ENCODE data around the gene TRIM33.

Gene TRIM33

GRCh38 chr1:114345930-114346479 is 165.0 kb downstream of the TRIM33 start:
- DNase-seq (ENCODE audit: low read depth in 1 of 2, low spot score in 1 of 2), result no peak
- Histone ChIP-seq H3K27me3 (ENCODE audit: insufficient read depth, poor library complexity, severe bottlenecking) (no peaks in the 10 kb centered on the region), H3K27ac (replicated peaks) (no peak overlapping the region), H3K4me3 (replicated peaks; ENCODE audit: insufficient read depth, low read length) (peak overlapping the region; percentile 41)
- TF ChIP-seq, protein P1, sequence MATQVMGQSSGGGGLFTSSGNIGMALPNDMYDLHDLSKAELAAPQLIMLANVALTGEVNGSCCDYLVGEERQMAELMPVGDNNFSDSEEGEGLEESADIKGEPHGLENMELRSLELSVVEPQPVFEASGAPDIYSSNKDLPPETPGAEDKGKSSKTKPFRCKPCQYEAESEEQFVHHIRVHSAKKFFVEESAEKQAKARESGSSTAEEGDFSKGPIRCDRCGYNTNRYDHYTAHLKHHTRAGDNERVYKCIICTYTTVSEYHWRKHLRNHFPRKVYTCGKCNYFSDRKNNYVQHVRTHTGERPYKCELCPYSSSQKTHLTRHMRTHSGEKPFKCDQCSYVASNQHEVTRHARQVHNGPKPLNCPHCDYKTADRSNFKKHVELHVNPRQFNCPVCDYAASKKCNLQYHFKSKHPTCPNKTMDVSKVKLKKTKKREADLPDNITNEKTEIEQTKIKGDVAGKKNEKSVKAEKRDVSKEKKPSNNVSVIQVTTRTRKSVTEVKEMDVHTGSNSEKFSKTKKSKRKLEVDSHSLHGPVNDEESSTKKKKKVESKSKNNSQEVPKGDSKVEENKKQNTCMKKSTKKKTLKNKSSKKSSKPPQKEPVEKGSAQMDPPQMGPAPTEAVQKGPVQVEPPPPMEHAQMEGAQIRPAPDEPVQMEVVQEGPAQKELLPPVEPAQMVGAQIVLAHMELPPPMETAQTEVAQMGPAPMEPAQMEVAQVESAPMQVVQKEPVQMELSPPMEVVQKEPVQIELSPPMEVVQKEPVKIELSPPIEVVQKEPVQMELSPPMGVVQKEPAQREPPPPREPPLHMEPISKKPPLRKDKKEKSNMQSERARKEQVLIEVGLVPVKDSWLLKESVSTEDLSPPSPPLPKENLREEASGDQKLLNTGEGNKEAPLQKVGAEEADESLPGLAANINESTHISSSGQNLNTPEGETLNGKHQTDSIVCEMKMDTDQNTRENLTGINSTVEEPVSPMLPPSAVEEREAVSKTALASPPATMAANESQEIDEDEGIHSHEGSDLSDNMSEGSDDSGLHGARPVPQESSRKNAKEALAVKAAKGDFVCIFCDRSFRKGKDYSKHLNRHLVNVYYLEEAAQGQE (IDR thresholded peaks at IDR 0.05; ENCODE audit: insufficient replicate concordance, low read depth), result no peak
- TF ChIP-seq, protein P2, sequence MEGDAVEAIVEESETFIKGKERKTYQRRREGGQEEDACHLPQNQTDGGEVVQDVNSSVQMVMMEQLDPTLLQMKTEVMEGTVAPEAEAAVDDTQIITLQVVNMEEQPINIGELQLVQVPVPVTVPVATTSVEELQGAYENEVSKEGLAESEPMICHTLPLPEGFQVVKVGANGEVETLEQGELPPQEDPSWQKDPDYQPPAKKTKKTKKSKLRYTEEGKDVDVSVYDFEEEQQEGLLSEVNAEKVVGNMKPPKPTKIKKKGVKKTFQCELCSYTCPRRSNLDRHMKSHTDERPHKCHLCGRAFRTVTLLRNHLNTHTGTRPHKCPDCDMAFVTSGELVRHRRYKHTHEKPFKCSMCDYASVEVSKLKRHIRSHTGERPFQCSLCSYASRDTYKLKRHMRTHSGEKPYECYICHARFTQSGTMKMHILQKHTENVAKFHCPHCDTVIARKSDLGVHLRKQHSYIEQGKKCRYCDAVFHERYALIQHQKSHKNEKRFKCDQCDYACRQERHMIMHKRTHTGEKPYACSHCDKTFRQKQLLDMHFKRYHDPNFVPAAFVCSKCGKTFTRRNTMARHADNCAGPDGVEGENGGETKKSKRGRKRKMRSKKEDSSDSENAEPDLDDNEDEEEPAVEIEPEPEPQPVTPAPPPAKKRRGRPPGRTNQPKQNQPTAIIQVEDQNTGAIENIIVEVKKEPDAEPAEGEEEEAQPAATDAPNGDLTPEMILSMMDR (IDR thresholded peaks at IDR 0.05; ENCODE audit: insufficient read depth, low read length), result no peak
- TF ChIP-seq POLR2AphosphoS5 (IDR thresholded peaks at IDR 0.05; ENCODE audit: low read depth) (no peak), GABPA (IDR thresholded peaks at IDR 0.05; ENCODE audit: low read depth) (no peak), SPI1 (IDR thresholded peaks at IDR 0.05; ENCODE audit: borderline replicate concordance, low read depth) (no peak)

DNA sequence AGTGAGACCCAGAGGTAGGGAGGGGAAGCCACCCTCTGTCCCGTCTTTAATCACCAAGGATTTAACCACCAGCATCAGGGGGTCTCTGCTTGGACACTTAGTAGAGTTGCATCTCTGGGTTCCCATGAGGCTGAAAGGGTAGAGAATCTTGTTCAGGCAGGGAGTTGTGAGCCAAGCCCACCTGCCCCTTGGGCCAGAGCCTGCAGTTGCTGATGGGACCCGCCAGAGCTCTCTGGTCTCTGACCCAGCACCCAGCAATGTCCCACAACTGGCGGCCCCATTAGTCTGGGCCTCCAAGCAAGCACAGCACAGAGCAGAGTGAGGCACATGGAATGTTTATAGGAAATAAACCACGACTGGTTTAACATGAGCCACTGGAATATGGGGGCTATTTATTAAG is 166.3 kb downstream of the TRIM33 start:
- DNase-seq (ENCODE audit: low read depth in 1 of 2, low spot score in 1 of 2), result no peak
- no peaks in the 10 kb centered on the region for H3K27me3 ChIP-seq (ENCODE audit: insufficient read depth, poor library complexity, severe bottlenecking)
- no peak for TF ChIP-seq SPI1 (IDR thresholded peaks at IDR 0.05; ENCODE audit: borderline replicate concordance, low read depth)
- TF ChIP-seq, protein P2 (IDR thresholded peaks at IDR 0.05; ENCODE audit: insufficient read depth, low read length), result no peak
- TF ChIP-seq, protein P1 (IDR thresholded peaks at IDR 0.05; ENCODE audit: insufficient replicate concordance, low read depth), result no peak
- no peak for TF ChIP-seq GABPA (IDR thresholded peaks at IDR 0.05; ENCODE audit: low read depth)
- no peak for TF ChIP-seq POLR2AphosphoS5 (IDR thresholded peaks at IDR 0.05; ENCODE audit: low read depth)
- H3K27ac ChIP-seq (replicated peaks), result no peak overlapping the region
- H3K4me3 ChIP-seq (replicated peaks; ENCODE audit: insufficient read depth, low read length), result no peak overlapping the region

Measured in HL-60 (cell line).